Thoracic aorta (tissue), 2 donors: ENCODE data around the gene SH3RF2. TPM values are rescaled to one million over a fixed set of nuclear protein-coding genes. Genes with fewer than 3 reads are reported as not detected.

Experiments
- ATAC-seq: fragments of 150-250 bp; one replicate; pipeline ENCODE4 v1.8.0; 2017; ENCODE audit warnings: low read depth; ENCODE audit not compliant: insufficient number of reproducible peaks, low FRiP score
- DNase-seq: peaks from one replicate; pipeline ENCODE4 v3.0.0-alpha.2; 2020; ENCODE audit warnings: low spot score
- H3K27ac ChIP-seq, 2 donors: fragments of 200-600 bp; sonication (generic); 1 replicate in 1 of 2; 2 replicates in 1 of 2; pipeline ENCODE4 v1.5.1; 2016; ENCODE audit warnings: mild to moderate bottlenecking in 2 of 2, moderate library complexity in 2 of 2
- H3K27me3 ChIP-seq: fragments of 200-600 bp; sonication (generic); replicated peaks from 2 replicates; pipeline ENCODE4 v1.6.0; 2016; ENCODE audit warnings: mild to moderate bottlenecking; ENCODE audit not compliant: insufficient read depth
- H3K36me3 ChIP-seq: fragments of 200-600 bp; sonication (generic); one replicate; pipeline ENCODE4 v1.5.1; 2016
- H3K4me1 ChIP-seq, 2 donors: fragments of 200-600 bp; sonication (generic); 1 replicate in 1 of 2; 2 replicates in 1 of 2; pipeline versions ENCODE4 v1.5.1 to v1.6.0; 2016; ENCODE audit warnings: low read depth in 2 of 2, mild to moderate bottlenecking in 1 of 2; ENCODE audit not compliant: control insufficient read depth in 1 of 2
- H3K4me3 ChIP-seq: fragments of 200-600 bp; sonication (generic); 2 replicates; pipeline ENCODE4 v1.5.1; 2016; ENCODE audit warnings: mild to moderate bottlenecking
- H3K9me3 ChIP-seq: fragments of 200-600 bp; sonication (generic); 2 replicates; pipeline ENCODE4 v1.5.1; 2016
- CTCF ChIP-seq: fragments of 200-600 bp; sonication (generic); IDR thresholded peaks from one replicate; pipeline ENCODE4 v1.5.1; 2019; ENCODE audit warnings: antibody characterized with exemption
- total RNA-seq, 2 donors: library from RNA; depleted of rRNA; stranded (reverse); fragments of >200 nt; gene quantifications; one replicate each; pipeline versions ENCODE4 v1.1.0 to v1.2.3, GENCODE V29; 2016

The SH3RF2 gene
- total RNA-seq, 2 donors from 2014 or later, result 8.1 to 16.4 TPM

GRCh38 chr5:146079695-146080373 is 143.5 kb downstream of the SH3RF2 start:
- no peak for ATAC-seq
- no peak for TF ChIP-seq CTCF

GRCh38 chr5:146081556-146081955 is 145.2 kb downstream of the SH3RF2 start:
- DNase-seq (no peak), ATAC-seq (no peak)
- Histone ChIP-seq H3K27ac (no peak overlapping the region), H3K4me3 (no peak overlapping the region), H3K27me3 (no peaks in the 10 kb centered on the region), H3K36me3 (no peaks in the 10 kb centered on the region), H3K9me3 (no peaks in the 10 kb centered on the region), H3K4me1 (no peaks in the 10 kb centered on the region)
- no peak for TF ChIP-seq CTCF

More at GRCh38 chr5:146079695-146080373, 143.5 kb downstream of the SH3RF2 start:
- no peak overlapping the region for H3K27ac ChIP-seq
- H3K4me3 ChIP-seq, result no peak overlapping the region
- DNase-seq, result no peak
- H3K27me3 ChIP-seq, result no peaks in the 10 kb centered on the region
- H3K36me3 ChIP-seq, result no peaks in the 10 kb centered on the region
- H3K9me3 ChIP-seq, result no peaks in the 10 kb centered on the region
- no peaks in the 10 kb centered on the region for H3K4me1 ChIP-seq

GRCh38 chr5:146082798-146083197 is 146.4 kb downstream of the SH3RF2 start:
- Histone ChIP-seq H3K27me3 (no peaks in the 10 kb centered on the region), H3K4me1 (no peaks in the 10 kb centered on the region), H3K36me3 (no peaks in the 10 kb centered on the region), H3K27ac (no peak overlapping the region), H3K9me3 (no peaks in the 10 kb centered on the region), H3K4me3 (no peak overlapping the region)
- ATAC-seq, result no peak
- DNase-seq, result no peak
- TF ChIP-seq CTCF, result no peak

- Histone ChIP-seq H3K27me3 (no peaks in the 10 kb centered on the region), H3K4me3 (no peak overlapping the region), H3K9me3 (no peaks in the 10 kb centered on the region), H3K36me3 (no peaks in the 10 kb centered on the region), H3K4me1 (no peaks in the 10 kb centered on the region), H3K27ac (no peak overlapping the region)
- TF ChIP-seq CTCF, result no peak
- DNase-seq (no peak), ATAC-seq (no peak)
Observed at GRCh38 chr5:146084376-146084775, 148.0 kb downstream of the SH3RF2 start.

- Histone ChIP-seq H3K4me3 (no peak overlapping the region), H3K4me1 (no peaks in the 10 kb centered on the region), H3K36me3 (no peaks in the 10 kb centered on the region), H3K27ac (no peak overlapping the region), H3K9me3 (no peaks in the 10 kb centered on the region), H3K27me3 (no peaks in the 10 kb centered on the region)
- DNase-seq (no peak), ATAC-seq (no peak)
- TF ChIP-seq CTCF, result no peak
Observed at GRCh38 chr5:146088098-146088497, 151.7 kb downstream of the SH3RF2 start.
